GM12872 (cell line): ENCODE measurements around the gene TRAF1.

ENCODE experiments used
- TF ChIP-seq, protein P1 (sequence below): IDR thresholded peaks from 3 replicates; pipeline ENCODE4 v1.5.1; 2011; ENCODE audit warnings: low read depth, mild to moderate bottlenecking, low read length, moderate library complexity; ENCODE audit not compliant: insufficient read depth

TRAF1 gene

DNA sequence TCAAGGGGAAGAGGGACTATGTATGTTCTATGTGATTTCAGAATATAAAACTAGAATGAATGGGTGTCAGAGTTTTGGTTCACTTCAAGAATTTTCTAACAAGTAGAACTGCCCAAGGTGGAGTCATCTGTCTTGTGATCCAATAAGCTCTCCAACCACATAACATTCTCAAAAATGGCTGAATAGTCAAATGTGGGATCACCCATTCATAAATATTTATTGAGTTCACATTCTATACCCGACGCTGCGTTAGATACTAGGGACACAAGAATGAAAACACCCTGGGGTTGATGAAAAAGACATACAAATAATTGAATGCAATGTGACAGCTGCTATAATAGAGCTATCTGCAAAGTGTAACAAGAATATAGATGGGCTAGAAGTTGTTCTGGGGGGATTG is 35.3 kb upstream of the TRAF1 start:
- TF ChIP-seq, protein P1, sequence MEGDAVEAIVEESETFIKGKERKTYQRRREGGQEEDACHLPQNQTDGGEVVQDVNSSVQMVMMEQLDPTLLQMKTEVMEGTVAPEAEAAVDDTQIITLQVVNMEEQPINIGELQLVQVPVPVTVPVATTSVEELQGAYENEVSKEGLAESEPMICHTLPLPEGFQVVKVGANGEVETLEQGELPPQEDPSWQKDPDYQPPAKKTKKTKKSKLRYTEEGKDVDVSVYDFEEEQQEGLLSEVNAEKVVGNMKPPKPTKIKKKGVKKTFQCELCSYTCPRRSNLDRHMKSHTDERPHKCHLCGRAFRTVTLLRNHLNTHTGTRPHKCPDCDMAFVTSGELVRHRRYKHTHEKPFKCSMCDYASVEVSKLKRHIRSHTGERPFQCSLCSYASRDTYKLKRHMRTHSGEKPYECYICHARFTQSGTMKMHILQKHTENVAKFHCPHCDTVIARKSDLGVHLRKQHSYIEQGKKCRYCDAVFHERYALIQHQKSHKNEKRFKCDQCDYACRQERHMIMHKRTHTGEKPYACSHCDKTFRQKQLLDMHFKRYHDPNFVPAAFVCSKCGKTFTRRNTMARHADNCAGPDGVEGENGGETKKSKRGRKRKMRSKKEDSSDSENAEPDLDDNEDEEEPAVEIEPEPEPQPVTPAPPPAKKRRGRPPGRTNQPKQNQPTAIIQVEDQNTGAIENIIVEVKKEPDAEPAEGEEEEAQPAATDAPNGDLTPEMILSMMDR, result no peak

DNA sequence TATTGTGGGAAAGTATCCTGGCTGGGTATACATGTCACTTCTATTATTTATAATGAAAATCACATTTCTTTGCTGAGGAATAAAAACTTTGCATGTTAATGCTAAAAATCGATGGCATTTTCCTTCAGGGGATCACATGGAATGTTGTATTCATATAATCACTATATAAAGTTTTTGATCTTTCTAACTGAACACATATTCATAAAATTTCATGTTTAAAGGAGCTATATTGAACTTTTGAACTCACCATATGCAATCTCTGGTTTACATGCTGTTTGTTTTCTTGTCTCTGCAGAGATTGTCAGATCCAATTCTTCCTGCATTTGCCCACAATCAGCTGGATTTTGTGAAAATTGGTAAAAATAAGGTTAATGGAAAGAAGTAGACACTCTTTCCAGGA is 33.4 kb upstream of the TRAF1 start:
- TF ChIP-seq, protein P1, result no peak

DNA sequence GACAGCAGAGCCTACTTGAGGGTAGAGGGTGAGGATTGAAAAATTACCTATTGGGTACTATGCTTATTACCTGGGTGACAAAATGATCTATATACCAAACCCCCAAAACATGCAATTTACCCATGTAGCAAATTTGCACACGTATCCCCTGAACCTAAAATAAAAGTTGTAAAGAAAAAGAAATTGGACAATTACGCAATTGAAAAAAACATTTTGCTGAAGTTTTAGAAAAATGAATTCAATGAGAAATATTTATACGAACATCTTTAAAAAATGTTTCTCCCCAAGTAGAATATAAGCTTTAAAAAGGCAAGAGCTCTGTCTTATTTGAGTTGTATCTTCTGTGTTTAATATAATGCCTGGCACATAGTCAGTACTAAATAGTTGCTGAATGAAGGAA is 30.3 kb upstream of the TRAF1 start:
- TF ChIP-seq, protein P1, result no peak

DNA sequence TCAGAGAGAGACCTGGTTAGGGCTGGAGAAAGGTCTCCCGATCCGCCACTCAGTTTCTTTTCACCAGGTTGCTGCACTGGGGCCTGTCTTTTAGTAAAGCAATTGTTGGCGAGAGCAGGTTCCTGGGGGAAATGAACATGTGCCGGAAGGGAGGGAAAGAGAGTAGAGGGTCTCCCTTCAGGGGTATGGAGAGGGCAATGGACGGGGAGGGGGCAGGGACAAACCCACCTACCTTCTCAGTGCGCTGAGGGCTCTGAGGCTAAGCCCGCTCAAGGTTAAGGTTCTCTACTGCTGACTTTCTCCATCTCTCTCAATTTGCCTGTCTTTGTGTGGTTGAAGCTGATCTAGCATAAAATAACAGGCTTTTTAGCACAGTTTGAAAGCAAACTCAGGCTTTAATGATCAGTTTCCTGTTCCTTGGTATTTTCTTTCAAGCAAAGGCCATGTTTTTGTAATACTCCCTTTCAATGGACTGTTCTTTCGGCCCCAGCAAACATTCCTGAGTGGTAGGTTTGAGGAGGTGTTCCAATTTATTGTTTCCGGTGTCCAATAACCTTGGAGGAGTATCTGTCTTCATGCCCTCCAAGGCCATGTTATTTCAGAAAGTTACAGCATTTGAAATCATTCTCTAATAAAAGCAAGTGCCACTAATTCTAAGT is 25.5 kb upstream of the TRAF1 start:
- TF ChIP-seq, protein P1, result no peak

DNA sequence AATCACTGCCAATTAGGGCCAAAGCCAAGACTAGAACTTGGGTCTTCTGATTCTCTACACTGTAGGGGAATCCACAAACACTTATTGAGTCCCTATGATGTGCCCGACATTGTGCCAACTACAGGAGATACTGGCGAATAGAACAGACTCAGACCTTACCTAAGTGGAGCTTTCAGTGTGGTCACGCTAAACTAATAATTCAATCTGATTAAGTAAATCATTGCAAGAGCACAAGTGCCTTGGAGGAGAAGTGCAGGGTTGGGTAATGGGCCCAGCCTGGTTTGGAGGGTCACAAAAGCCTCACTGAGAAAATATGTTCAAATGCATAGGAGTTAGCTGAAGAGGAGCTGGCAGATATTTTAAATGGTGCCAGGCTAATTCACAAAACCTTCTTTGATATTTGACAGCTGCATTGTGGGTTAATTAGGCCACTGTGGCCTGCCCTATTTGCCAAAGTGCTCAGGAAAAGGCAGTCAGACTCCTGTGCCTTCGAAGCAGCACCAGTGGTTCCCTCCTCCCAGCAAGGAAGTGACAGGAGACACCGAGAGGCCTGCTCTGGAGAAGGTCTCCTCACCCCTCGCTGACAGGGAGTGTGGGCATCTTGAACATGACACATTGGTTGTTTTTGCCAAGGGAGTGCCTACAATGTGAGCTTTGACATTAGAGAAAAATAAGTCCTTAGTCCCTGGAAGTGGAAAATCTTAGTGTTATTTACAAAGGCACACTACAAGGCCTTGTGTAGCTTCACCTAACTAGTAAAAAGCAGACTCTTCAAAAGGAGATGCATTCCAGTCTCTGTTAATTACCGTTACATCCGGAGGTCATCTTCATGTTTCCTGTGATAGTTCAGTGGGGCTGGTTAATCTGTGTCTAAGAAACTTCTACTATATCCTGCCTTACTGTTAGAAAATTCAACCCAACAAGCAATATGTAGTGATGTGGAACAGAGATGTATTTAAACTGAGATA is 24.1 kb upstream of the TRAF1 start:
- TF ChIP-seq, protein P1, result no peak

DNA sequence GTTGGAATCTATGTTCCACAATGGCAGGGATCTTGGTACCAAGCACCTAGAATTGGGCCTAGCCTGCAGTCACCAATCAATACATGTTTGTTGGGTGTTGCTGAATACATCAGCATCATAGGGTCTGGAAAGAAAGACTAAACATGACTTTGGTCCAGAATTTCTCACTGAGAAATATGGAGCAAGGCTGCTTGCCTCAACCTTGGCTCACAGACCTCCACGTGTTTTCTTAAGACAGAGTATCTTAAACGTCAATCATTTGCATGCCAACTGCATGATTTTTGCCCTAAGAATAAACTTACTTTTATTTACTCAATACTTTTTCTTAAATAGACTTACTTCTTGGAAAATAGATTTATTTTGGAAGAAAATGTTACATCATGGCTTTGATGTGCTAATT is 22.7 kb upstream of the TRAF1 start:
- TF ChIP-seq, protein P1, result no peak

DNA sequence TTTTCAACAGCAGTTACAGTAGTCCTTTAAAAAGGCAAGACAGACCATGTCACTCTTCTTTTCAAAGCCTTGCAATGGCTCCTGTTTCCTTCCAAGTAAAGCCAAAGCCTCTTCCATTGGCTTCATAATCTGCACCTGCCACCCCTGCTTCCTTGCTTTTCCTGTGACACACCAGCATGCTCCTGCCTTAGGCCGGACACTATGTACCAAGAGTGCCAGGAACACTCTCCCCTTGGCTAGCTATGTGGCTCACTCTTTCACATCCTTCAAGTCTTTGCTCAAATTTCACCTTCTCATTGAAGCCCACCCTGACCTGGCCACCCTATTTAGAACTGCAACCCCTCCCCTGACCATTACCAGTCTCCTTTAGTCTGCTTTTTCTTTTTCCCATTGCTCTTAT is 22.2 kb upstream of the TRAF1 start:
- TF ChIP-seq, protein P1, result no peak
